ENCODE results near the gene SLC26A8. TPM values are rescaled to one million over a fixed set of nuclear protein-coding genes. Genes with fewer than 3 reads are reported as not detected.
"Not testable (repeated sequence)": the region's sequence is repeated elsewhere in the genome, so short reads cannot be mapped to it uniquely, and the experiment has no call there.

SLC26A8 gene
- total and polyA plus RNA-seq, 5 experiments from 2014 or later: not detected

GRCh38 chr6:35980991-35981645 is 43.3 kb downstream of the SLC26A8 start:
- Mint-ChIP-seq H3K27me3 (peaks cover 0 to 4% (median 1%) of the 10 kb centered on the region in 5 donors), H3K4me3 (no peak overlapping the region), H3K36me3 (no peaks in the 10 kb centered on the region), H3K9me3 (no peaks in the 10 kb centered on the region), H3K27ac (no peak overlapping the region), H3K4me1 (no peaks in the 10 kb centered on the region)
- DNase-seq: no peak
- POLR2A ChIA-PET: no interaction called here
- no peak for ATAC-seq

- DNase-seq, H3K36me3 Mint-ChIP-seq, H3K4me3 Mint-ChIP-seq, POLR2A ChIA-PET, H3K27me3 Mint-ChIP-seq, H3K27ac Mint-ChIP-seq, H3K9me3 Mint-ChIP-seq, H3K4me1 Mint-ChIP-seq, ATAC-seq: not testable (repeated sequence)
Measured at GRCh38 chr6:35980126-35980525, 44.3 kb downstream of the SLC26A8 start.

GRCh38 chr6:35977308-35977707 is 47.1 kb downstream of the SLC26A8 start:
- H3K27me3 Mint-ChIP-seq: peaks cover 0 to 1% (median 0%) of the 10 kb centered on the region in 5 donors
- DNase-seq (no peak), ATAC-seq (no peak)
- POLR2A ChIA-PET: no interaction called here
- no peak overlapping the region for H3K4me3 Mint-ChIP-seq
- no peak overlapping the region for H3K27ac Mint-ChIP-seq
- no peaks in the 10 kb centered on the region for H3K36me3 Mint-ChIP-seq
- no peaks in the 10 kb centered on the region for H3K9me3 Mint-ChIP-seq
- no peaks in the 10 kb centered on the region for H3K4me1 Mint-ChIP-seq

- DNase-seq: no peak
- no peak overlapping the region for H3K27ac Mint-ChIP-seq
- POLR2A ChIA-PET: no interaction called here
Measured at GRCh38 chr6:35973670-35974222, 50.7 kb downstream of the SLC26A8 start.

GRCh38 chr6:35972471-35973367 is 51.7 kb downstream of the SLC26A8 start:
- DNase-seq (no peak), ATAC-seq (no peak)
- Mint-ChIP-seq H3K4me3 (no peak overlapping the region), H3K27ac (no peak overlapping the region), H3K4me1 (no peaks in the 10 kb centered on the region), H3K27me3 (no peaks in the 10 kb centered on the region), H3K36me3 (no peaks in the 10 kb centered on the region), H3K9me3 (no peaks in the 10 kb centered on the region)
- POLR2A ChIA-PET: no interaction called here

More at GRCh38 chr6:35973670-35974222, 50.7 kb downstream of the SLC26A8 start:
- Mint-ChIP-seq H3K4me1 (no peaks in the 10 kb centered on the region), H3K9me3 (no peaks in the 10 kb centered on the region), H3K36me3 (no peaks in the 10 kb centered on the region), H3K27me3 (no peaks in the 10 kb centered on the region), H3K4me3 (no peak overlapping the region)
- no peak for ATAC-seq

GRCh38 chr6:35970181-35970580 is 54.3 kb downstream of the SLC26A8 start:
- no peaks in the 10 kb centered on the region for H3K4me1 Mint-ChIP-seq
- H3K27me3 Mint-ChIP-seq: peaks cover 0 to 2% (median 0%) of the 10 kb centered on the region in 5 donors
- H3K9me3 Mint-ChIP-seq: no peaks in the 10 kb centered on the region
- no peak overlapping the region for H3K27ac Mint-ChIP-seq
- no peaks in the 10 kb centered on the region for H3K36me3 Mint-ChIP-seq
- H3K4me3 Mint-ChIP-seq: no peak overlapping the region
- ATAC-seq: no peak
- POLR2A ChIA-PET: no interaction called here
- no peak for DNase-seq

- ATAC-seq (no peak), DNase-seq (no peak)
- no peaks in the 10 kb centered on the region for H3K9me3 Mint-ChIP-seq
- POLR2A ChIA-PET: no interaction called here
- no peak overlapping the region for H3K4me3 Mint-ChIP-seq
- peaks cover 0 to 2% (median 0%) of the 10 kb centered on the region in 5 donors for H3K27me3 Mint-ChIP-seq
- H3K36me3 Mint-ChIP-seq: no peaks in the 10 kb centered on the region
- no peaks in the 10 kb centered on the region for H3K4me1 Mint-ChIP-seq
- H3K27ac Mint-ChIP-seq: peak overlapping the region in 1 of 10 donors; percentile 37
Measured at GRCh38 chr6:35969646-35970045, 54.8 kb downstream of the SLC26A8 start.

GRCh38 chr6:35968821-35969220 is 55.6 kb downstream of the SLC26A8 start:
- H3K4me3 Mint-ChIP-seq: no peak overlapping the region
- no peak overlapping the region for H3K27ac Mint-ChIP-seq
- H3K27me3 Mint-ChIP-seq: peaks cover 0 to 2% (median 0%) of the 10 kb centered on the region in 5 donors
- POLR2A ChIA-PET: no interaction called here
- H3K36me3 Mint-ChIP-seq: no peaks in the 10 kb centered on the region
- no peaks in the 10 kb centered on the region for H3K9me3 Mint-ChIP-seq
- ATAC-seq: no peak
- no peak for DNase-seq
- H3K4me1 Mint-ChIP-seq: no peaks in the 10 kb centered on the region

GRCh38 chr6:35967076-35967774 is 57.2 kb downstream of the SLC26A8 start:
- Mint-ChIP-seq H3K4me1 (no peaks in the 10 kb centered on the region), H3K36me3 (no peaks in the 10 kb centered on the region), H3K9me3 (no peaks in the 10 kb centered on the region), H3K4me3 (no peak overlapping the region), H3K27me3 (peaks cover 0 to 4% (median 2%) of the 10 kb centered on the region in 5 donors), H3K27ac (no peak overlapping the region)
- DNase-seq (no peak), ATAC-seq (no peak)
- POLR2A ChIA-PET: no interaction called here

GRCh38 chr6:35962779-35963560 is 61.5 kb downstream of the SLC26A8 start:
- Mint-ChIP-seq H3K9me3 (no peaks in the 10 kb centered on the region), H3K27ac (peak overlapping the region in 1 of 10 donors; percentile 77), H3K27me3 (peaks cover 5 to 16% (median 12%) of the 10 kb centered on the region in 5 donors), H3K4me1 (no peaks in the 10 kb centered on the region), H3K36me3 (no peaks in the 10 kb centered on the region), H3K4me3 (no peak overlapping the region)
- POLR2A ChIA-PET: no interaction called here
- ATAC-seq (no peak), DNase-seq (no peak)

- Mint-ChIP-seq H3K27ac (peak overlapping the region in 1 of 10 donors; percentile 78), H3K27me3 (peaks cover 5 to 17% (median 16%) of the 10 kb centered on the region in 5 donors), H3K4me1 (no peaks in the 10 kb centered on the region), H3K9me3 (no peaks in the 10 kb centered on the region), H3K36me3 (no peaks in the 10 kb centered on the region), H3K4me3 (no peak overlapping the region)
- ATAC-seq: no peak
- no peak for DNase-seq
- POLR2A ChIA-PET: no interaction called here
Measured at GRCh38 chr6:35960187-35960586, 64.3 kb downstream of the SLC26A8 start.

GRCh38 chr6:35955970-35956369 is 68.5 kb downstream of the SLC26A8 start:
- DNase-seq (no peak), ATAC-seq (no peak)
- peaks cover 6 to 15% (median 9%) of the 10 kb centered on the region in 5 donors for H3K27me3 Mint-ChIP-seq
- no peaks in the 10 kb centered on the region for H3K36me3 Mint-ChIP-seq
- POLR2A ChIA-PET: no interaction called here
- H3K9me3 Mint-ChIP-seq: no peaks in the 10 kb centered on the region
- no peak overlapping the region for H3K27ac Mint-ChIP-seq
- H3K4me1 Mint-ChIP-seq: peaks cover 0 to 3% (median under 1%) of the 10 kb centered on the region in 4 donors
- H3K4me3 Mint-ChIP-seq: no peak overlapping the region

Measured in naive thymus-derived CD8-positive, alpha-beta T cell (primary cell).